ENCODE results near the gene AMHR2. TPM values are rescaled to one million over a fixed set of nuclear protein-coding genes. Genes with fewer than 3 reads are reported as not detected.

AMHR2 gene
- total RNA-seq, 1 donor from 2014 or later, result not detected

DNA sequence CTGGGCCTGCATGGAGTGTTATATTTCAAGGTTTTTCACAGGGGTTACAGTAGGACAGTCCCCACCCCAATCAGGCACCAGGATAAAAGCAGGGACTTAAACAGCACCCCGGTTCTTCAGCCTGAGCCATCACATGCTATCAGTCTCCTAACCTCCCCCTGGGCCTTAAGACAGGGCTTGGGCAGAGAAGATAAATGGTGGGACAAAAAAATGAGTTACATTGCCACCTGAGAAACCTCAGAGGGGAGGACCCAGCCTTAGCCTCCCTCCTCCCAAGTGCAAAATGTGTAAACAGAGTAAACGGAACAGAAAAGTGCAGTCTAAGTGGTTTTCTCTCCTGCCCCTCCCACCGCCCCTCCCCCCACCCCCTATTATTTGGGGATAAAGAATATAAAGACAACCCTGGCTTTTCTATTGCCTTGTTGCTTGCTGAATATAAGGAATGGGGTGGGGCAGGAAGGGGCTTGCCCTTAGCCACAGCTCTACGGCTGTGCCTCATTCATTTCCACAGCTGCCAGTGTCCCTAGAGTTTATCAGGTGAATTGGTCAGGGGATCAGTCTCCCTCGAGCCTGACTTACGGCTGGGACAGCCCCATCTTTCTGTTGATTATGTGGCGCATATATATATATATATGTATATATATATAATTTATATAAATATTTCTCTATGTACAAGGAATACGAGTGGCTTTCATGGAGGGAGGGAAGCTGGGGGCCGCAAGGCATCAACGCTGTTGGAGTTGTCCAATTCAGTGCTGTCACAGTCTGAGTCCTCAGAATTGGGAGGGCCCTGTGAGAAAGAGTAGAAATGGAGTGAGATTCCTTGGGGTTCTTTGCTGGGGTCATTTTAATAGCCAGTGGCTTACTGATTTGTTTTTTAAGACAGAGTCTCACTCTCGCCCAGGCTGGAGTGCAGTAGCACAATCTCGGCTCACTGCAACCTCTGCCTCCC is 57.1 kb downstream of the AMHR2 start:
- DNase-seq (ENCODE audit: low read depth), result no peak

Other genes with a start within 250 kb of the AMHR2 start
- 7.6 and 20.7 TPM in 2 replicates for gene ZNF740, start 243.1 kb upstream of the AMHR2 start, total RNA-seq
- 0.17 and 9.1 TPM in 2 replicates for gene CSAD, start 242.9 kb upstream of the AMHR2 start, total RNA-seq
- gene ITGB7, start 216.6 kb upstream of the AMHR2 start, total RNA-seq, result 2.8 and 3.1 TPM in 2 replicates
- gene RARG, start 191.6 kb upstream of the AMHR2 start, total RNA-seq, result 5.2 and 14.6 TPM in 2 replicates
- 0.70 and 2.4 TPM in 2 replicates for gene ESPL1, start 155.6 kb upstream of the AMHR2 start, total RNA-seq
- gene PFDN5, start 128.3 kb upstream of the AMHR2 start, total RNA-seq, result 323 and 327 TPM in 2 replicates
- gene MYG1, start 124.2 kb upstream of the AMHR2 start, total RNA-seq, result 28.4 and 42.9 TPM in 2 replicates
- 40.1 and 40.3 TPM in 2 replicates for gene AAAS, start 102.2 kb upstream of the AMHR2 start, total RNA-seq
- not detected in 2 replicates for gene SP7, start 87.5 kb upstream of the AMHR2 start, total RNA-seq
- gene SP1, start 43.7 kb upstream of the AMHR2 start, total RNA-seq, result 33.3 and 51.7 TPM in 2 replicates
- 34.7 and 45.1 TPM in 2 replicates for gene PRR13, start 17.9 kb downstream of the AMHR2 start, total RNA-seq
- gene PCBP2, start 28.2 kb downstream of the AMHR2 start, total RNA-seq, result 217 and 526 TPM in 2 replicates
- 2.3 and 18.7 TPM in 2 replicates for gene MAP3K12, start 75.6 kb downstream of the AMHR2 start, total RNA-seq
- gene TARBP2, start 77.4 kb downstream of the AMHR2 start, total RNA-seq, result 28.8 and 52.3 TPM in 2 replicates
- gene NPFF, start 83.6 kb downstream of the AMHR2 start, total RNA-seq, result not detected in 2 replicates
- gene ATF7, start 202.5 kb downstream of the AMHR2 start, total RNA-seq, result 7.3 and 12.8 TPM in 2 replicates